H1 (cell line): ENCODE results near the gene KLHL29. TPM values are rescaled to one million over a fixed set of nuclear protein-coding genes. Genes with fewer than 3 reads are reported as not detected.

ENCODE experiments used
- CTCF ChIA-PET: fragments of 300-600 bp; sonication (Branson Sonifier 250); formaldehyde crosslinking; loops from one replicate; lab custom pipeline; 2021; ENCODE audit not compliant: partially characterized antibody; lab: Charles Lee
- POLR2A ChIA-PET: fragments of 300-600 bp; sonication (Branson Sonifier 250); formaldehyde crosslinking; loops from one replicate; lab custom pipeline; 2021; ENCODE audit warnings: inconsistent platforms; ENCODE audit not compliant: partially characterized antibody; lab: Charles Lee
- DNase-seq, 2 experiments: peaks; one replicate each; pipeline versions ENCODE4 v3.0.0 to v3.0.0-alpha.2; 2010 to 2022; ENCODE audit warnings: low spot score in 2 of 2, low read depth in 1 of 2, mixed read lengths in 1 of 2
- FAIRE-seq: peaks from 2 replicates; lab custom pipeline; 2011; peaks lifted over from hg19 to GRCh38; lab: Jason Lieb, UNC
- H2AFZ ChIP-seq: 2 replicates; pipeline ENCODE4 v1.8.1; 2012; ENCODE audit warnings: low read length, inconsistent platforms
- H2AK5ac ChIP-seq: 2 replicates; pipeline ENCODE4 v1.6.1; 2013; ENCODE audit warnings: low read depth, low read length
- H2BK120ac ChIP-seq: replicated peaks from 2 replicates; pipeline ENCODE3; 2013; ENCODE audit warnings: low read depth, low read length, inconsistent platforms
- H2BK12ac ChIP-seq: 2 replicates; pipeline ENCODE4 v1.6.1; 2013; ENCODE audit warnings: low read depth, low read length
- H2BK15ac ChIP-seq: 2 replicates; pipeline ENCODE4 v1.6.1; 2013; ENCODE audit warnings: low read length
- H2BK20ac ChIP-seq: 2 replicates; pipeline ENCODE4 v1.6.1; 2013; ENCODE audit warnings: low read length
- H2BK5ac ChIP-seq: 2 replicates; pipeline ENCODE4 v1.6.1; 2013; ENCODE audit warnings: low read depth, low read length
- H3K14ac ChIP-seq: 2 replicates; pipeline ENCODE4 v1.6.1; 2013; ENCODE audit warnings: inconsistent platforms; ENCODE audit not compliant: insufficient read length
- H3K18ac ChIP-seq: 2 replicates; pipeline ENCODE4 v1.6.1; 2013; ENCODE audit warnings: low read length; ENCODE audit errors: extremely low read depth
- H3K23ac ChIP-seq: 2 replicates; pipeline ENCODE4 v1.6.1; 2013; ENCODE audit warnings: inconsistent platforms; ENCODE audit not compliant: insufficient read length
- H3K23me2 ChIP-seq: 2 replicates; pipeline ENCODE4 v1.6.1; 2013; ENCODE audit warnings: low read depth, low read length
- H3K27ac ChIP-seq: 2 replicates; pipeline ENCODE4 v1.6.1; 2011; ENCODE audit warnings: low read depth, low read length, inconsistent platforms
- H3K27me3 ChIP-seq, 4 experiments: replicated peaks in 1 of 4; 1 replicate in 1 of 4; 2 replicates in 3 of 4; pipeline versions ENCODE4 v1.6.1 to v1.8.1; 2011 to 2013; ENCODE audit warnings: low read length in 3 of 4, mild to moderate bottlenecking in 3 of 4, inconsistent platforms in 2 of 4, mixed read lengths in 2 of 4, moderate library complexity in 1 of 4; ENCODE audit not compliant: control insufficient read depth in 3 of 4, insufficient read depth in 3 of 4; ENCODE audit errors: extremely low read depth in 1 of 4
- H3K36me3 ChIP-seq, 4 experiments: 2 replicates each; pipeline versions ENCODE4 v1.6.1 to v1.8.1; 2011 to 2013; ENCODE audit warnings: mild to moderate bottlenecking in 4 of 4, low read length in 3 of 4, moderate library complexity in 2 of 4, control low read depth in 1 of 4, inconsistent platforms in 1 of 4; ENCODE audit not compliant: insufficient read depth in 4 of 4, control insufficient read depth in 2 of 4
- H3K4ac ChIP-seq: replicated peaks from 2 replicates; pipeline ENCODE3; 2013; ENCODE audit warnings: low read length, low read depth, mixed read lengths, inconsistent platforms; ENCODE audit not compliant: insufficient read length
- H3K4me1 ChIP-seq, 4 experiments: replicated peaks in 1 of 4; 1 replicate in 1 of 4; 2 replicates in 3 of 4; pipeline versions ENCODE4 v1.6.1 to v1.8.1; 2011 to 2013; ENCODE audit warnings: low read length in 3 of 4, inconsistent platforms in 2 of 4, mixed read lengths in 1 of 4; ENCODE audit not compliant: insufficient read depth in 4 of 4, control insufficient read depth in 3 of 4
- H3K4me2 ChIP-seq, 2 experiments: 2 replicates each; pipeline versions ENCODE4 v1.6.1 to v1.8.1; 2011 to 2013; ENCODE audit warnings: low read depth in 2 of 2, low read length in 2 of 2, control low read depth in 1 of 2, inconsistent platforms in 1 of 2, mild to moderate bottlenecking in 1 of 2; ENCODE audit not compliant: insufficient read depth in 1 of 2
- H3K4me3 ChIP-seq, 4 experiments: fragments of 200-600, 300-600 bp in 1 of 4; sonication (generic), shearing (Covaris generic), sonication (Bioruptor Twin) in 1 of 4; 2 replicates each; pipeline versions ENCODE4 v1.5.1 to v1.8.1; 2011 to 2016; ENCODE audit warnings: low read length in 4 of 4, low read depth in 3 of 4, control low read depth in 2 of 4, inconsistent platforms in 2 of 4, mild to moderate bottlenecking in 2 of 4, mixed read lengths in 1 of 4, moderate library complexity in 1 of 4; ENCODE audit not compliant: insufficient read depth in 2 of 4; ENCODE audit errors: extremely low read depth in 1 of 4
- H3K56ac ChIP-seq: replicated peaks from 2 replicates; pipeline ENCODE3; 2013; ENCODE audit warnings: low read depth, mild to moderate bottlenecking, mixed read lengths, low read length, inconsistent platforms; ENCODE audit not compliant: insufficient read length
- H3K79me1 ChIP-seq: 2 replicates; pipeline ENCODE4 v1.6.1; 2013; ENCODE audit warnings: low read depth, low read length, control low read depth
- H3K79me2 ChIP-seq, 2 experiments: 2 replicates each; pipeline versions ENCODE4 v1.6.1 to v1.8.1; 2012 to 2013; ENCODE audit warnings: low read length in 2 of 2, mild to moderate bottlenecking in 2 of 2, inconsistent platforms in 1 of 2; ENCODE audit not compliant: insufficient read depth in 2 of 2, control insufficient read depth in 1 of 2
- H3K9ac ChIP-seq, 4 experiments: replicated peaks in 1 of 4; 1 replicate in 1 of 4; 2 replicates in 3 of 4; pipeline versions ENCODE4 v1.6.1 to v1.8.1; 2011 to 2013; ENCODE audit warnings: low read depth in 3 of 4, low read length in 3 of 4, control low read depth in 2 of 4, mild to moderate bottlenecking in 2 of 4, moderate library complexity in 2 of 4, inconsistent platforms in 1 of 4; ENCODE audit errors: extremely low read depth in 1 of 4
- H3K9me3 ChIP-seq, 2 experiments: 2 replicates each; pipeline versions ENCODE4 v1.6.1 to v1.8.1; 2012 to 2013; ENCODE audit warnings: mild to moderate bottlenecking in 2 of 2, moderate library complexity in 2 of 2, control low read depth in 1 of 2, inconsistent platforms in 1 of 2, low read depth in 1 of 2, low read length in 1 of 2, mixed read lengths in 1 of 2; ENCODE audit not compliant: insufficient read depth in 2 of 2
- H4K20me1 ChIP-seq, 2 experiments: replicated peaks in 1 of 2; 2 replicates each; pipeline versions ENCODE3 to v1.8.1; 2011 to 2013; ENCODE audit warnings: inconsistent platforms in 2 of 2, low read length in 2 of 2, mild to moderate bottlenecking in 1 of 2; ENCODE audit not compliant: insufficient read depth in 2 of 2, control insufficient read depth in 1 of 2
- H4K5ac ChIP-seq: 2 replicates; pipeline ENCODE4 v1.6.1; 2013; ENCODE audit warnings: low read length, low read depth, mixed read lengths, inconsistent platforms; ENCODE audit not compliant: insufficient read length
- H4K8ac ChIP-seq: 2 replicates; pipeline ENCODE4 v1.8.0; 2013; ENCODE audit warnings: mild to moderate bottlenecking, moderate library complexity, low read length, inconsistent platforms; ENCODE audit not compliant: insufficient read depth; ENCODE audit errors: extremely low read depth
- H4K91ac ChIP-seq: replicated peaks from 2 replicates; pipeline ENCODE3; 2013; ENCODE audit warnings: low read length, mixed read lengths, inconsistent platforms; ENCODE audit not compliant: insufficient read length
- CHD2 ChIP-seq: IDR thresholded peaks from 2 replicates; pipeline ENCODE4 v1.6.1; 2012; ENCODE audit warnings: low read length, improper control_type of control experiment
- CTCF ChIP-seq, 3 experiments: IDR thresholded peaks; 1 replicate in 2 of 3; 2 replicates in 1 of 3; pipeline versions ENCODE4 v1.5.1 to v1.6.1; 2011; ENCODE audit warnings: low read length in 3 of 3, mild to moderate bottlenecking in 3 of 3, inconsistent platforms in 2 of 3, low read depth in 1 of 3, moderate library complexity in 1 of 3; ENCODE audit not compliant: insufficient read depth in 1 of 3; ENCODE audit errors: control extremely low read depth in 1 of 3
- FOSL1 ChIP-seq: IDR thresholded peaks from 2 replicates; pipeline ENCODE4 v1.6.1; 2011; ENCODE audit warnings: mild to moderate bottlenecking, low read depth, low read length, moderate library complexity; ENCODE audit not compliant: insufficient read depth
- MAFK ChIP-seq: IDR thresholded peaks from 2 replicates; pipeline ENCODE4 v1.6.1; 2012; ENCODE audit warnings: low read depth, mild to moderate bottlenecking, improper control_type of control experiment, low read length
- RFX5 ChIP-seq: IDR thresholded peaks from 2 replicates; pipeline ENCODE4 v1.6.1; 2011; ENCODE audit warnings: low read depth, low read length, improper control_type of control experiment, borderline replicate concordance
- SUZ12 ChIP-seq: fragments of 200-600 bp; sonication (generic); IDR thresholded peaks from 2 replicates; pipeline ENCODE4 v1.6.1; 2012; ENCODE audit warnings: mild to moderate bottlenecking, inconsistent platforms, low read length, moderate library complexity, mixed read lengths
- WGBS, 2 experiments: shearing (Covaris generic) in 1 of 2; methylation state at CpG; one replicate each; pipeline versions ENCODE4 v1.1.6 to v1.1.7; 2013 to 2015; ENCODE audit warnings: low lambda C conversion rate in 2 of 2, mixed read lengths in 2 of 2, inconsistent platforms in 1 of 2, low coverage in 1 of 2, missing lambda C conversion rate in 1 of 2; ENCODE audit not compliant: insufficient replicate concordance in 2 of 2, insufficient coverage in 1 of 2, insufficient read length in 1 of 2; ENCODE audit errors: extremely low coverage in 1 of 2, missing lambda C conversion rate in 1 of 2; 5-methylcytosine and 5-hydroxymethylcytosine counted together
- polyA plus RNA-seq, 7 experiments: library from polyadenylated mRNA; depleted of rRNA in 3 of 7; stranded (reverse) in 5 of 7; unstranded in 2 of 7; fragments of >200 nt in 5 of 7; fragments of 200-250 nt in 2 of 7; gene quantifications; 1 replicate in 5 of 7; 2 replicates in 1 of 7; 4 replicates in 1 of 7; pipeline versions ENCODE4 v1.2.1 to v1.2.3, GENCODE V29; 2011 to 2013; ENCODE audit warnings: missing spikeins in 2 of 7, mixed read lengths in 2 of 7
- total RNA-seq: library from RNA; stranded (reverse); fragmentation: NEBNext Ultra II Directional; extraction: Animal tissue kit (Norgen Biotek cat#: 25700); gene quantifications from 2 replicates; pipeline ENCODE4 v1.2.1, GENCODE V29; 2021

The KLHL29 gene
- total and polyA plus RNA-seq, 2 of the 8 experiments (the other 6 are each of a cell fraction or from before 2014, with no cell fraction given): 1.1 to 4.7 TPM

- Histone ChIP-seq H3K27me3 (no peaks in the 10 kb centered on the region; a peak in 1 of 7 replicates), H2AK5ac (no peak overlapping the region), H3K23me2 (no peaks in the 10 kb centered on the region; the same call in 1 of the 2 replicates), H3K9ac (no peak overlapping the region), H4K20me1 (no peaks in the 10 kb centered on the region), H3K4me3 (no peak overlapping the region), H2AFZ (no peak overlapping the region), H4K5ac (no peak overlapping the region), H3K18ac (no peak overlapping the region), H2BK20ac (no peak overlapping the region), H3K56ac (no peak overlapping the region), H3K23ac (no peak overlapping the region), H3K36me3 (peaks cover 0 to 4% (median 0%) of the 10 kb centered on the region in 4 experiments; a peak in 1 of 8 replicates), H3K14ac (no peak overlapping the region), H3K4me1 (peaks cover 0 to 3% (median 0%) of the 10 kb centered on the region in 4 experiments; a peak in 1 of 7 replicates), H3K79me1 (no peaks in the 10 kb centered on the region), H2BK12ac (no peak overlapping the region), H2BK15ac (no peak overlapping the region), H2BK5ac (no peak overlapping the region), H3K9me3 (no peaks in the 10 kb centered on the region), H4K8ac (no peak overlapping the region), H3K4ac (no peak overlapping the region), H4K91ac (no peak overlapping the region), H3K79me2 (no peaks in the 10 kb centered on the region), H2BK120ac (no peak overlapping the region), H3K4me2 (no peak overlapping the region), H3K27ac (no peak overlapping the region)
- ChIA-PET CTCF (no interaction called here), POLR2A (no interaction called here)
- WGBS, 2 experiments: 79% methylated on average over 2 of the region's 2 CpGs; no CpG with 5 or more reads in 1 of the 2 experiments
- DNase-seq: no peak
- TF ChIP-seq FOSL1 (no peak), CTCF (IDR thresholded peaks at IDR 0.05; ENCODE audit: control extremely low read depth in 1 of 3, insufficient read depth in 1 of 3, low read depth in 1 of 3, low read length in 3 of 3) (no peak), SUZ12 (no peak), MAFK (no peak), RFX5 (no peak), CHD2 (no peak)
- FAIRE-seq: no peak
Measured at GRCh38 chr2:23746141-23746863, 361.3 kb downstream of the KLHL29 start.
